HG02610 (cell line): Measurements from ENCODE around the gene GFRA3.
"Not testable (repeated sequence)": the region's sequence is repeated elsewhere in the genome, so short reads cannot be mapped to it uniquely, and the experiment has no call there.

Experiments
- ATAC-seq: cut with Tn5 transposase; IDR thresholded peaks from one replicate; pipeline ENCODE4 v1.9.1; 2021; ENCODE audit warnings: mild to moderate bottlenecking, moderate library complexity; ENCODE audit not compliant: unreplicated experiment

The GFRA3 gene

GRCh38 chr5:138247800-138248199 is 26.6 kb downstream of the GFRA3 start:
- ATAC-seq, result not testable (repeated sequence)

DNA sequence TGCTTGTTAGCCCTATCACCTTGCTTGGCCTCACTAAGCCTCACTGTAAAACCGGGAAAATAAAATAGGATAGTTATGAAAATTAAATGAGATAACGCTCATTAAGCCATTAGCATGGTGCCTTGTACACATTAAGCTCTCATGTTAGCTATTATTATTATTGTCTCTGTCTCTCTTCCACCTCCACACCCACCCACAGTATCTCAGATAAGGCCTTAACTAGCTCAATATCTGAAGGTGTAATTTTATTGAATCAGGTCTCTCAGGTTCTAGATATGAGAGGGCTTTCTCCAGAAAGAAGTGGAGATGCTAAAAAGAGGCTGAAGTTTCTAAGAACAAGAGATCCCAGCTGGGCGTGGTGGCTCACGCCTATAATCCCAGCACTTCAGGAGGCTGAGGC is 27.6 kb downstream of the GFRA3 start:
- ATAC-seq, result no peak

- no peak for ATAC-seq
Observed at GRCh38 chr5:138246334-138246733, 28.1 kb downstream of the GFRA3 start.

GRCh38 chr5:138245717-138246116 is 28.7 kb downstream of the GFRA3 start:
- ATAC-seq, result no peak

- ATAC-seq, result no peak
Observed at GRCh38 chr5:138243794-138244193, 30.6 kb downstream of the GFRA3 start.

GRCh38 chr5:138241688-138242571 is 32.5 kb downstream of the GFRA3 start:
- no peak for ATAC-seq

- peak; percentile 47 for ATAC-seq
Observed at GRCh38 chr5:138240650-138241385, 33.6 kb downstream of the GFRA3 start.

DNA sequence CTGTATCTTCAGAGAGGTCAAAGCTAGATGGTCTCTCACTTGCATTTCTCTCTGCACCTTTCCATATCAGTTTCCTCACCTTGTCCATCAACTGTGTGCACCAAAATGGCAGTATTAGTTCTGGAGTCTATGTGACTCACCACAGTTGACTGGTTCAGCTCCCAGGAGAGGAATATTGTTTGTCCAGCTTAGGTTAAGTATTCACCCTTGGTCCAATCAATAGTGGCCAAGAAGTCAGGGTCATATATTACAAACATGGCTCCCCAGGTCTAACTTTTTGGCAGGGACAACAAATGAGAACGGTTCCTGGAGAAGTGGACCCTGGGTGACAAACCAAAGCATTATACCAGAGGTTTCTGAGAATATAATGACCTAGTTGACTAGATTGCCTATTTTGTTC is 36.4 kb downstream of the GFRA3 start:
- ATAC-seq, result no peak

GRCh38 chr5:138234651-138235050 is 39.8 kb downstream of the GFRA3 start:
- ATAC-seq, result no peak

DNA sequence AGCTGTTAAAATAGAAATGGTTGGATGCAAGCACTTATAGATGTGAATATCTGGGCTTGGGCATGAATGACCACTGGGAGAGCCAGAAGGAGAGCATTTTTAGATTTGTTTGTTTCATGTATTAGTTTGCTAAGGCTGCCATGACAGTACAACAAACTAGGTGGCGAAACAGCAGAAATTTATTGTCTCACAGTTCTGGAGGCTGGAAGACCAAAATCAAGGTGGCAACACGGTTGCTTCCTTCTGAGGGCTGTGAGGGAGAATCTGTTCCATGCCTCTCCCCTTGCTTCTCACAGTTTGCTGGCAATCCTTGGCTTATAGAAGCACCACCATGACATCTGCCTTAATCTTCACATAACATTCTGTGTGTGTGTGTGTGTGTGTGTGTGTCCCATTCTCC is 41.1 kb downstream of the GFRA3 start:
- ATAC-seq, result no peak

DNA sequence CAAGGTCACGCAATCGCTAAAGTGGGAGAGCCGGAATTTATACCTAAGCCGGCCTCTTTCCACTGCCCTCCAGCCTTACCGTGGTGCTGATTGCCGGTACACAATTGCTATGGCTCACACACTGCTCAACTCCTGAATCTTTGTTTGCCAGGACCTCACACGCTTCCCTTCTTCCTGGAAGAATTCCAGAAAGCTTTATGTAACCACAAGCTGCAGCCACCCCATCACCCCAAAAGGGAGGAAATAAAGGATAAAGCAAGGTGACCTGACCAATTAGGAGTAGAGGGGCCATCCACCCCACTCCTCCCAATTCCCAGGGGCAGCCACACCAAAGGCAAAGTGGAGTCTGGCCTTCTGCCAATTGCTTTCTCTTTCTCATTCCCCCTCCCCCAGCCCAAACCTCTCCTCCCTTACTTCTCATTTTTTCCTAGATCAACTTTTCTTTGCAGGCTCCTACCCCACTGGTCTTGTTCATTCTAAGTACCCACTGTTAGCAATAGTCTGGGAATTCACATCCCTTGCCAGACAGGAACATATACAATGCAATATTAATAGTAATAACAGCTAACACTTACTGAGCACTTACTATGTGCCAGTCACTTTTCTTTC is 43.3 kb downstream of the GFRA3 start:
- no peak for ATAC-seq

- ATAC-seq, result no peak
Observed at GRCh38 chr5:138230261-138230660, 44.2 kb downstream of the GFRA3 start.

DNA sequence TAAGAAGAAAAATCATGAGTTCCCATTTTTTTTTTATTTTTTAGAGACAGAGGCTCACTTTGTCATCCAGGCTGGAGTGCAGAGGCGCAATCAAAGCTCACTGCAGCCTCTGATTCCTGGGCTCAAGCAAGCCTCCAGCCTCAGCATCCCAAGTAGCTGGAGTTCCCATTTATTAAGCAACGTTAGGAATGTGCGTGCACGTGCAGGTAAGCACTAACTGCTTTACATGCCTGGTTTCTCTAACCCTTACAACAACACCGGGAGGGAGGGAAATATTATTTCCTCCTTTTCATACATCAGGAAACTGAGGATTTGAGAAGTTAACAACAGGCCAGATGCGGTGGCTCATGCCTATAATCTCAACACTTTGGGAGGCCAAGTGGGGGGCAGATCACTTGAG is 45.0 kb downstream of the GFRA3 start:
- ATAC-seq, result no peak

DNA sequence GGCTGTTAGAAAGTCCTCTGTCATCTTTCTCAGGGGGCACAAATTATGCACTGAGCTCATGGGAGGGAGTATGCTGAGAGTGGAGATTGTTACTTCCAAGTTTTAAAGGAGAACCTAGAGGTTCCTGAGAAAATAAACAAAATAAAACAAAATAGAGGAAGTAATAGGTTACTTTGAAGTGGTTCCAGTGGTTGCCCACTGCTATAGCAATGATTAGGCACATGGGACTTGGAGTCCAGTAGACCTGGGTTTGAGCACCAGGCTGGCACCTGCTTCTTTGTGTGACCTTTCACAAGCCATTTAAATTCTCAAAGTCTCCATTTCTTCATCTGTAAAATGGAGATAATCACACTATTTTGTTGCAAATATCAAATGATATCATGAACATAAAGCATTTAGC is 47.5 kb downstream of the GFRA3 start:
- no peak for ATAC-seq

GRCh38 chr5:138224712-138225111 is 49.7 kb downstream of the GFRA3 start:
- no peak for ATAC-seq

DNA sequence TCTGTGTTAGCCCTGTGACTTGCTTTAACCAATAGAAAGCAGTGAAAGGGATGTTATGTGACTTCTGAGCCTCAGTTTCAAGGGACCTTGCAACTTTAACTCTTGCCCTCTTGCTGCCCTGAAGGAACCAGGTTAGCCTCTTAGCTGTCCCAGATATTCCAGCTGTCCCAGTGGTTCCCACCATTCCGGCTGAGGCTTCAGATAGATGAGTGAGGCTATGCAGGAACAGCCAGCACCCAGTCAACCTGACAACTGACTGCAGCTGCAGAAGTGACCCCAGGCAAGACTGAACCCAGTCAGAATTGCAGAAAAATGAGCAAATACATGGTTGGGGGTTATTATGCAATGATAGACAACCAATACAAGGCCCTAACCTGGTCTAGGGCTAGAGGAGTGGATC is 50.9 kb downstream of the GFRA3 start:
- no peak for ATAC-seq

GRCh38 chr5:138216799-138217198 is 57.6 kb downstream of the GFRA3 start:
- ATAC-seq, result no peak

GRCh38 chr5:138213161-138214029 is 61.0 kb downstream of the GFRA3 start, which contains the start of gene CDC23:
TSS of gene CDC23 (minus strand) at chr5:138213323. CDS start at chr5:138213312, 11 bp downstream.
- ATAC-seq, result peak; percentile 95

DNA sequence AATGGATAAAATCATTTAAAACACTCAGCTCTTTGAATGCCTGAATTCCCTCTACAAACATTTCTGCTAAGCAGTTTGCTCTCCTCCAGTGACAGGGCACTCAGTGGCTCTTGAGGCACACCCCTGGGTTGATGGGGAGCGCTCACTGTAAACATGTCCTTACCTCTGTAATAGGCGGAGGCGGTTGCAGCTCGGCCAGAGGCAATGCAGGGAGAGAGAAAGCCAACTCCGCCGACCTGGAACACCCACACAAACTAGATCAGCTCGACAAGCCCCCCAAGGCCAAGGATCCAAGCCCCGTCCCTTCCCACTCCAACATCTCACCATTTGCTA is 61.6 kb downstream of the GFRA3 start:
- ATAC-seq, result peak; percentile 5

DNA sequence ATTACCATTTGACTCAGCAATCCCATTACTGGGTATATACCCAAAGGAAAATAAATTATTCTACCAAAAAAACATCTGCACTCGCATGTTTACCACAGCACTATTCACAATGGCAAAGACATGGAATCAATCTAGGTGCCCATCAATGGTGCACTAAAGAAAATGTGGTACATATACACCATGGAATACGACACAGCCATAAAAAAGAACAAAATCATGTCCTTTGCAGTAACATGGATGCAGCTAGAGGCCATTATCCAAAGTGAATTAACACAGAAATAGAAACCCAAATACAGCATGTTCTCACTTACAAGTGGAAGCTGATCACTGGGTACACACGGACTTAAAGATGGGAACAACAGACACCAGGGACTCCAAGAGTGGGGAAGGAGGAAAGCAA is 63.4 kb downstream of the GFRA3 start:
- ATAC-seq, result no peak
